Activated CD8-positive, alpha-beta memory T cell treated with anti-CD3 and anti-CD28 coated beads, Interleukin-2, amount 10 ng/mL, durations not matched to agents 7 days and 5 days (primary cell): ENCODE data around the gene SRGAP2C. TPM values are rescaled to one million over a fixed set of nuclear protein-coding genes. Genes with fewer than 3 reads are reported as not detected.
"Not testable (repeated sequence)": the region's sequence is repeated elsewhere in the genome, so short reads cannot be mapped to it uniquely, and the experiment has no call there.

Source experiments
- ATAC-seq: fragments of 150-1000 bp; cut with Tn5 transposase; one replicate; pipeline ENCODE4 v1.10.0; 2021; ENCODE audit warnings: moderate library complexity
- CTCF ChIA-PET: fragments of 350-600 bp; sonication (Branson Sonifier 250); formaldehyde crosslinking; loops from one replicate; lab custom pipeline; 2021; ENCODE audit warnings: antibody characterized with exemption; lab: Charles Lee
- DNase-seq: peaks from one replicate; pipeline ENCODE4 v3.0.0-alpha.2; 2020
- H3K27ac Mint-ChIP-seq: one replicate; pipeline ENCODE4 v1.8.0; 2021; ENCODE audit warnings: mild to moderate bottlenecking, mixed read lengths
- H3K27me3 Mint-ChIP-seq: one replicate; pipeline ENCODE4 v1.8.0; 2021; ENCODE audit warnings: mixed read lengths
- H3K36me3 Mint-ChIP-seq: one replicate; pipeline ENCODE4 v1.8.0; 2021; ENCODE audit warnings: mild to moderate bottlenecking, mixed read lengths
- H3K4me1 Mint-ChIP-seq: one replicate; pipeline ENCODE4 v1.8.0; 2021; ENCODE audit warnings: mixed read lengths
- H3K4me3 Mint-ChIP-seq: one replicate; pipeline ENCODE4 v1.8.0; 2021; ENCODE audit warnings: mild to moderate bottlenecking, moderate library complexity, mixed read lengths
- H3K9me3 Mint-ChIP-seq: one replicate; pipeline ENCODE4 v1.8.0; 2022; ENCODE audit warnings: low read depth, mixed read lengths
- total RNA-seq, 2 experiments: library from RNA; stranded (reverse); gene quantifications; one replicate each; pipeline ENCODE4 v1.2.3, GENCODE V29; 2021

The SRGAP2C gene
- total RNA-seq, 2 experiments from 2014 or later: 37.1 to 40.9 TPM

GRCh38 chr1:121292590-121292989, 107.8 kb downstream of the SRGAP2C start:
- H3K36me3 Mint-ChIP-seq, CTCF ChIA-PET, H3K27ac Mint-ChIP-seq, H3K4me1 Mint-ChIP-seq, H3K27me3 Mint-ChIP-seq, H3K9me3 Mint-ChIP-seq, ATAC-seq, DNase-seq, H3K4me3 Mint-ChIP-seq: not testable (repeated sequence)

- H3K9me3 Mint-ChIP-seq, H3K36me3 Mint-ChIP-seq, H3K27ac Mint-ChIP-seq, DNase-seq, H3K4me1 Mint-ChIP-seq, H3K27me3 Mint-ChIP-seq, ATAC-seq, CTCF ChIA-PET, H3K4me3 Mint-ChIP-seq: not testable (repeated sequence)
These were observed 108.8 kb downstream of the SRGAP2C start for GRCh38 chr1:121293263-121294204.

GRCh38 chr1:121294205-121294570, 109.4 kb downstream of the SRGAP2C start:
- H3K9me3 Mint-ChIP-seq, DNase-seq, CTCF ChIA-PET, H3K4me1 Mint-ChIP-seq, H3K27ac Mint-ChIP-seq, H3K36me3 Mint-ChIP-seq, H3K27me3 Mint-ChIP-seq, H3K4me3 Mint-ChIP-seq, ATAC-seq: not testable (repeated sequence)

- H3K36me3 Mint-ChIP-seq, H3K4me3 Mint-ChIP-seq, DNase-seq, H3K9me3 Mint-ChIP-seq, CTCF ChIA-PET, ATAC-seq, H3K27me3 Mint-ChIP-seq, H3K4me1 Mint-ChIP-seq, H3K27ac Mint-ChIP-seq: not testable (repeated sequence)
These were observed 111.8 kb downstream of the SRGAP2C start for GRCh38 chr1:121296563-121296962.

- ATAC-seq, H3K4me1 Mint-ChIP-seq, H3K9me3 Mint-ChIP-seq, CTCF ChIA-PET, H3K36me3 Mint-ChIP-seq, H3K4me3 Mint-ChIP-seq, H3K27me3 Mint-ChIP-seq, DNase-seq, H3K27ac Mint-ChIP-seq: not testable (repeated sequence)
These were observed 113.8 kb downstream of the SRGAP2C start for GRCh38 chr1:121298529-121298928.

GRCh38 chr1:121299514-121300149, 114.9 kb downstream of the SRGAP2C start:
- H3K27ac Mint-ChIP-seq, ATAC-seq, CTCF ChIA-PET, H3K36me3 Mint-ChIP-seq, H3K4me1 Mint-ChIP-seq, H3K27me3 Mint-ChIP-seq, H3K4me3 Mint-ChIP-seq, DNase-seq, H3K9me3 Mint-ChIP-seq: not testable (repeated sequence)

GRCh38 chr1:121301876-121302275, 117.1 kb downstream of the SRGAP2C start:
- H3K27me3 Mint-ChIP-seq, H3K9me3 Mint-ChIP-seq, ATAC-seq, H3K36me3 Mint-ChIP-seq, DNase-seq, H3K4me1 Mint-ChIP-seq, H3K4me3 Mint-ChIP-seq, H3K27ac Mint-ChIP-seq, CTCF ChIA-PET: not testable (repeated sequence)

GRCh38 chr1:121307759-121308158, 123.0 kb downstream of the SRGAP2C start:
- H3K4me1 Mint-ChIP-seq: not testable (repeated sequence)

GRCh38 chr1:121315509-121315908, 130.7 kb downstream of the SRGAP2C start:
- ATAC-seq, H3K9me3 Mint-ChIP-seq, H3K27ac Mint-ChIP-seq, H3K36me3 Mint-ChIP-seq, DNase-seq, H3K27me3 Mint-ChIP-seq, CTCF ChIA-PET, H3K4me1 Mint-ChIP-seq, H3K4me3 Mint-ChIP-seq: not testable (repeated sequence)

More at GRCh38 chr1:121307759-121308158, 123.0 kb downstream of the SRGAP2C start:
- H3K27me3 Mint-ChIP-seq, DNase-seq, H3K9me3 Mint-ChIP-seq, H3K4me3 Mint-ChIP-seq, ATAC-seq, H3K27ac Mint-ChIP-seq, H3K36me3 Mint-ChIP-seq, CTCF ChIA-PET: not testable (repeated sequence)

- H3K4me3 Mint-ChIP-seq, H3K9me3 Mint-ChIP-seq, H3K36me3 Mint-ChIP-seq, H3K27me3 Mint-ChIP-seq, H3K4me1 Mint-ChIP-seq, ATAC-seq, CTCF ChIA-PET, H3K27ac Mint-ChIP-seq, DNase-seq: not testable (repeated sequence)
These were observed 131.3 kb downstream of the SRGAP2C start for GRCh38 chr1:121316081-121316480.

GRCh38 chr1:121317491-121318468, 133.0 kb downstream of the SRGAP2C start:
- H3K27me3 Mint-ChIP-seq, CTCF ChIA-PET, H3K9me3 Mint-ChIP-seq, H3K4me1 Mint-ChIP-seq, H3K36me3 Mint-ChIP-seq, H3K27ac Mint-ChIP-seq, ATAC-seq, DNase-seq, H3K4me3 Mint-ChIP-seq: not testable (repeated sequence)

GRCh38 chr1:121318687-121319086, 133.9 kb downstream of the SRGAP2C start:
- DNase-seq, H3K4me1 Mint-ChIP-seq, ATAC-seq, H3K9me3 Mint-ChIP-seq, H3K36me3 Mint-ChIP-seq, CTCF ChIA-PET, H3K27me3 Mint-ChIP-seq, H3K27ac Mint-ChIP-seq, H3K4me3 Mint-ChIP-seq: not testable (repeated sequence)

GRCh38 chr1:121321660-121322059, 136.9 kb downstream of the SRGAP2C start:
- CTCF ChIA-PET, H3K27ac Mint-ChIP-seq, H3K27me3 Mint-ChIP-seq: not testable (repeated sequence)

More at GRCh38 chr1:121321660-121322059, 136.9 kb downstream of the SRGAP2C start:
- not testable (repeated sequence) for DNase-seq, H3K4me3 Mint-ChIP-seq, H3K9me3 Mint-ChIP-seq, H3K36me3 Mint-ChIP-seq, ATAC-seq, H3K4me1 Mint-ChIP-seq
